Esophagus muscularis mucosa (tissue), 4 donors: ENCODE results near the gene CDNF. TPM values are rescaled to one million over a fixed set of nuclear protein-coding genes. Genes with fewer than 3 reads are reported as not detected.

ENCODE experiments used
- DNase-seq: peaks from one replicate; pipeline ENCODE4 v3.0.0-alpha.2; 2017; ENCODE audit errors: extremely low spot score
- H3K27ac ChIP-seq, 4 donors: fragments of 200-600 bp; sonication (generic); replicated peaks in 1 of 4; 1 replicate in 3 of 4; 2 replicates in 1 of 4; pipeline ENCODE4 v1.5.1; 2016 to 2019; ENCODE audit warnings: mild to moderate bottlenecking in 1 of 4
- H3K27me3 ChIP-seq, 4 donors: fragments of 200-600 bp; sonication (generic); one replicate each; pipeline versions ENCODE4 v1.5.1 to v1.6.0; 2016 to 2019
- H3K36me3 ChIP-seq, 4 donors: fragments of 200-600 bp; sonication (generic); one replicate each; pipeline ENCODE4 v1.5.1; 2016 to 2019
- H3K4me1 ChIP-seq, 4 donors: fragments of 200-600 bp; sonication (generic); one replicate each; pipeline ENCODE4 v1.5.1; 2016 to 2019
- H3K4me3 ChIP-seq, 4 donors: fragments of 200-600 bp; sonication (generic); 1 replicate in 2 of 4; 2 replicates in 2 of 4; pipeline ENCODE4 v1.5.1; 2016 to 2019; ENCODE audit warnings: mild to moderate bottlenecking in 4 of 4, moderate library complexity in 1 of 4
- H3K9me3 ChIP-seq, 4 donors: fragments of 200-600 bp; sonication (generic); 1 replicate in 3 of 4; 2 replicates in 1 of 4; pipeline ENCODE4 v1.5.1; 2016 to 2019
- EP300 ChIP-seq: sonication (generic); formaldehyde crosslinking; IDR thresholded peaks from one replicate; pipeline ENCODE4 v1.6.1; 2017; ENCODE audit warnings: antibody characterized with exemption
- POLR2A ChIP-seq: fragments of 450-650 bp; IDR thresholded peaks from one replicate; pipeline ENCODE4 v1.6.1; 2017; ENCODE audit warnings: antibody characterized with exemption, moderate library complexity, mild to moderate bottlenecking, low read depth
- POLR2AphosphoS5 ChIP-seq, 2 donors: sonication (generic); formaldehyde crosslinking; IDR thresholded peaks; one replicate each; pipeline ENCODE4 v1.6.1; 2017; ENCODE audit warnings: antibody characterized with exemption in 2 of 2
- WGBS: methylation state at CpG from one replicate; pipeline ENCODE4 v1.1.5; 2018; 5-methylcytosine and 5-hydroxymethylcytosine counted together
- intact Hi-C: fragments of 100-400 bp; cut with DNase I; formaldehyde crosslinking; loops from one replicate; pipeline ENCODE4 v1.15.1; 2023
- total RNA-seq, 4 donors: library from RNA; depleted of rRNA; stranded (reverse); fragments of >200 nt; gene quantifications; one replicate each; pipeline versions ENCODE4 v1.1.0 to v1.2.1, GENCODE V29; 2016
- TF ChIP-seq, protein P1 (sequence below), 3 experiments: fragments of 200-600 bp in 2 of 3; fragments of 450-650 bp in 1 of 3; sonication (generic) in 2 of 3; IDR thresholded peaks; one replicate each; pipeline ENCODE4 v1.5.1; 2017 to 2019; ENCODE audit warnings: antibody characterized with exemption in 3 of 3, mild to moderate bottlenecking in 2 of 3, moderate library complexity in 1 of 3

The CDNF gene
- total RNA-seq, 4 donors from 2014 or later: 0.45 to 3.7 (median 0.67) TPM

DNA sequence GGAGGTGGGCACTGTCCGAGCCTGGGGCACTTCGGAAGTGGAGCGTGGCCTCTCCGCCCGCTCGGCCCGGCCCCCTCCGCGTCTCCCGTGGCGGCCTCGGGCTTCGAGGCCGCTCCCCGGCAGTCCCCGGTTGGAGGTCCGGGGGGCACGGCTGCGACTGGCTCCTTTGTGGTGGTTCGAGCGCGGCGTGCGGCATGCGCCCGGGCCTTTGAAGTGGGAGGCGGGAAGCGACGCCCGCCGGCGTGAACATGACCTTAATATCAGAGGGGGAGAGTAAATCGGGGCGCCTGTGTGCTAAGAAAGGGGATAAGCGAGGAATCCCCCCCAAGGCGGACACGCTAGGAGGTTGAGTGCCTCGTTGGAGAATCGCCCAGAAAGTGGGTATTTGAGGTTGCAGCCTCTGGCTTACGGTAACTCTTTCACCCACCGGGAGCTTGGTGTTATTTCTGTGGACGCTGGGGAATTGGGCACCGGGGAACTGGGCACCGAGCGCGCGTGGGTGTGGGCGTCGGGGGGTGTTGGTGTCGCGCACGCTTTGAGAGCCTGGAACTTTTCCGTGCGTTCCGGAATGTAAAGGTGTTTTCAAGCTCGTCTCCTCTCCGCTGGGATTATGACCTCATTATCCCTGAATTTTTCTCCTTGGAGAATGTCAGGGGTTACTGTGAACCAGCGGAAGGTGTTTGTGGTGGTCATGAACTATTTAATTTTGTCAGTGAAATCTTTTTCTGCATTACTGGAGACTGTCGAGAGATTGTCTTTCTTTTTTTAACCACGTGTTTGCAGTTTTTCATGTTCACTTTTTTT is 41.5 kb upstream of the CDNF start:
- Histone ChIP-seq H3K9me3 (no peaks in the 10 kb centered on the region), H3K4me1 (peaks cover 19 to 34% (median 27%) of the 10 kb centered on the region in 4 donors), H3K27ac (peak overlapping the region; percentile 90 to 98 (median 94)), H3K4me3 (peak overlapping the region; percentile 75 to 98 (median 96)), H3K36me3 (no peaks in the 10 kb centered on the region), H3K27me3 (no peaks in the 10 kb centered on the region)
- WGBS: under 1% methylated on average over 35 of the region's 60 CpGs
- TF ChIP-seq, protein P1, sequence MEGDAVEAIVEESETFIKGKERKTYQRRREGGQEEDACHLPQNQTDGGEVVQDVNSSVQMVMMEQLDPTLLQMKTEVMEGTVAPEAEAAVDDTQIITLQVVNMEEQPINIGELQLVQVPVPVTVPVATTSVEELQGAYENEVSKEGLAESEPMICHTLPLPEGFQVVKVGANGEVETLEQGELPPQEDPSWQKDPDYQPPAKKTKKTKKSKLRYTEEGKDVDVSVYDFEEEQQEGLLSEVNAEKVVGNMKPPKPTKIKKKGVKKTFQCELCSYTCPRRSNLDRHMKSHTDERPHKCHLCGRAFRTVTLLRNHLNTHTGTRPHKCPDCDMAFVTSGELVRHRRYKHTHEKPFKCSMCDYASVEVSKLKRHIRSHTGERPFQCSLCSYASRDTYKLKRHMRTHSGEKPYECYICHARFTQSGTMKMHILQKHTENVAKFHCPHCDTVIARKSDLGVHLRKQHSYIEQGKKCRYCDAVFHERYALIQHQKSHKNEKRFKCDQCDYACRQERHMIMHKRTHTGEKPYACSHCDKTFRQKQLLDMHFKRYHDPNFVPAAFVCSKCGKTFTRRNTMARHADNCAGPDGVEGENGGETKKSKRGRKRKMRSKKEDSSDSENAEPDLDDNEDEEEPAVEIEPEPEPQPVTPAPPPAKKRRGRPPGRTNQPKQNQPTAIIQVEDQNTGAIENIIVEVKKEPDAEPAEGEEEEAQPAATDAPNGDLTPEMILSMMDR (IDR thresholded peaks at IDR 0.05): no peak
- TF ChIP-seq EP300 (no peak), POLR2A (no peak), POLR2AphosphoS5 (IDR thresholded peaks at IDR 0.05) (no peak)
- intact Hi-C loops: loop anchor here (5.0 to 10.0 kb wide), 3 partner anchors 42 to 285 kb away; partner anchors contain the start of genes CDNF, HSPA14, MSANTD7 and NMT2
- no peak for DNase-seq

DNA sequence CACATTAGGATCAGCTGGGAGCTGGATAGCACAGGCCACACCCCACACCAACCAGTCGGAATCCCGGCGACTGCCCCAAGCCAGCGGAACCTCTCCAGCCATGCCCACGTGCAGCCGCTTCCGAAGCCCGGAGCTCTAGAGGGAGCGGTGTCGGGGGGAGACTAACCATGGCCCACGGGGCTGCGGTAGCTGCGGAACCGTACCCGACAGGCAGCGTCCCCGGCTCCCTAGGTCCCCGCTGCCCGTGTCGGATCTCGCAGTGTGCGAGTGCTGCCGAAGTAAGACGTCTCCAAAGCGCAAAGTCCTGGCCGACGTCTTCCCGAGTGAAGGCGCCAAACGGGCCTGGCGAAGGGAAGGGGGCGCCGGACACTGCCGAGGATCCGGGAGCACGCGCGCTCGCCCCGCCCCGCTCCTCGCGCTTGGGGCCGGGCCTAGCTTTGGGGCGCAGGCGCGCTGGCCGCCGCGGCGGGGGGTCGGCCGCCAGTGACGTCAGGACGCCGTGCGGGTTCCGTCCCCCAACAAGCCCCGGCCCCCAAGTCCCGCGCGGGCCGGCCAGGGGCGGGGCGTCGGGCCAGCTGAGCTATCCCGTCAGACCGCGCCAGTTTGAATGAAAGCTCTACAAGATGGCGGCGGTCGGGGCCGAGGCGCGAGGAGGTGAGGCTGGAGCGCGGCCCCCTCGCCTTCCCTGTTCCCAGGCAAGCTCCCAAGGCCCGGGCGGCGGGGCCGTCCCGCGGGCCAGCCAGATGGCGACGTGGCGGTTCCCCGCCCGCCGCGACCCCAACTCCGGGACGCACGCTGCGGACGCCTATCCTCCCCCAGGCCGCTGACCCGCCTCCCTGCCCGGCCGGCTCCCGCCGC is 40.7 kb upstream of the CDNF start, which contains the start of gene SUV39H2:
SUV39H2 (plus strand) TSS at position 601 of the 858 bp plus-strand sequence; CDS start at position 624, 23 bp downstream.
- H3K27ac ChIP-seq: peak within 1 kb of the TSS; percentile 90 to 98 (median 94)
- H3K9me3 ChIP-seq: no peaks in the 10 kb centered on the region
- H3K27me3 ChIP-seq: no peaks in the 10 kb centered on the region
- 0% methylated on average over 7 of the region's 102 CpGs for WGBS
- peak; percentile 71 for TF ChIP-seq POLR2A
- TF ChIP-seq POLR2AphosphoS5 (IDR thresholded peaks at IDR 0.05): peak; percentile 74 to 88
- TF ChIP-seq, protein P1 (IDR thresholded peaks at IDR 0.05): peak in 1 of 3 experiments; percentile 13
- TF ChIP-seq EP300: no peak
- H3K4me1 ChIP-seq: peaks cover 19 to 34% (median 27%) of the 10 kb centered on the region in 4 donors
- intact Hi-C loops: loop anchor here (5.0 to 10.0 kb wide), 3 partner anchors 41 to 286 kb away; partner anchors contain the start of genes CDNF, HSPA14, MSANTD7 and NMT2
- no peaks in the 10 kb centered on the region for H3K36me3 ChIP-seq
- DNase-seq: peak; percentile 97
- H3K4me3 ChIP-seq: peak within 1 kb of the TSS; percentile 75 to 98 (median 96)

DNA sequence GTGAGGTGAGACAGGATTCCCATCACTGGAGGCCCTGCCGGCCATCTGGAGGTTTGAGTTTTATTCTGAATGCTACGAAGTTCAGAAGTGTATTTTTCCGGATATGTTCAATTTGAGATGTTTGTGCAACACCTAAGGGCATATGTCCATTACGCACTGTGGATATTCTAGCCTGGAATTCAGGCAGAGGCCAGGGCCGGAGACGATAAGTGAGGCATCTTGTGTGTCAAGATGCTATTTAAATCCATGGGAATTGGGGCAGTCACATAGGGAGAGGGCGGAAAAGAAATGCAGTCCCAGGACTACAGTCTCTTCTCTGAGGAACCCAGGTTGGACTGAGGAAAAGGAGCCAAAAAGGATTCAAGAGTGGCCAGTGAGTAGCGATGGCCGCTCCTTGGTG is 38.9 kb upstream of the CDNF start:
- intact Hi-C loops: loop anchor here (5.0 to 10.0 kb wide), 3 partner anchors 39 to 288 kb away; partner anchors contain the start of genes CDNF, HSPA14, MSANTD7 and NMT2
- no peak for DNase-seq
- H3K4me3 ChIP-seq: peak overlapping the region in 1 of 4 donors; percentile 95
- no peaks in the 10 kb centered on the region for H3K36me3 ChIP-seq
- H3K9me3 ChIP-seq: no peaks in the 10 kb centered on the region
- TF ChIP-seq, protein P1 (IDR thresholded peaks at IDR 0.05): no peak
- TF ChIP-seq POLR2AphosphoS5 (IDR thresholded peaks at IDR 0.05) (no peak), POLR2A (no peak), EP300 (no peak)
- H3K27ac ChIP-seq: peak overlapping the region; percentile 90 to 98 (median 94)
- peaks cover 19 to 34% (median 27%) of the 10 kb centered on the region in 4 donors for H3K4me1 ChIP-seq
- H3K27me3 ChIP-seq: no peaks in the 10 kb centered on the region
- WGBS: 84% methylated on average over 9 of the region's 9 CpGs

DNA sequence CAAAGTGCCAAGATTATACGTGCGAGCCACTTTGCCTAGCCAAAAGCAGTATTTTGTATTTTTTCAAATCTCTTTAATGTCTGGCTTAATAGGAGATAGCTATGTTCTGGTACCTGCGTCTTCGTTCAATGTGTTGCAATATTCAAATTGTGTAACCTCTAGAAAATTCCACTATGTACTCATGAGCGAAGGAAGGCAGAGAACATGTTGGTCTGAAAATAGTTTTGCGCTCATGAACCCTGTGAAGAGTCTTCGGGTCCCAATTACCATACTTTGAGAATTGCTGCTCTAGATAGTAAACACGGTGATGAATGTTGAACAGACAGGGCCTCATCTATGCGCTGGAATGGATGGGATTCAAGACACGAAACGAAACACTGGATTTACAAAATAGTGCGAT is 38.1 kb upstream of the CDNF start:
- Histone ChIP-seq H3K36me3 (peaks cover 0 to 2% (median 0%) of the 10 kb centered on the region in 4 donors), H3K27ac (no peak overlapping the region), H3K4me1 (peaks cover 19 to 34% (median 27%) of the 10 kb centered on the region in 4 donors), H3K9me3 (no peaks in the 10 kb centered on the region), H3K27me3 (no peaks in the 10 kb centered on the region), H3K4me3 (no peak overlapping the region)
- TF ChIP-seq POLR2A: no peak
- TF ChIP-seq, protein P1 (IDR thresholded peaks at IDR 0.05): no peak
- no peak for TF ChIP-seq POLR2AphosphoS5 (IDR thresholded peaks at IDR 0.05)
- TF ChIP-seq EP300: no peak
- no peak for DNase-seq
- intact Hi-C loops: loop anchor here (5.0 to 10.0 kb wide), 3 partner anchors 39 to 289 kb away; partner anchors contain the start of genes CDNF, HSPA14, MSANTD7 and NMT2
- 94% methylated on average over 12 of the region's 12 CpGs for WGBS
